Uterus (tissue), 2 donors: ENCODE results near the gene RLN3.

Experiments used
- CTCF ChIP-seq, 4 experiments: fragments of 200-600 bp in 2 of 4; fragments of 450-650 bp in 2 of 4; sonication (generic) in 2 of 4; IDR thresholded peaks; one replicate each; pipeline ENCODE4 v1.5.1; 2016 to 2019; ENCODE audit warnings: antibody characterized with exemption in 4 of 4, mild to moderate bottlenecking in 2 of 4, moderate library complexity in 1 of 4
- POLR2A ChIP-seq, 2 donors: fragments of 450-650 bp; IDR thresholded peaks; one replicate each; pipeline ENCODE4 v1.6.1; 2016; ENCODE audit warnings: antibody characterized with exemption in 2 of 2, mild to moderate bottlenecking in 1 of 2, moderate library complexity in 1 of 2

DNA sequence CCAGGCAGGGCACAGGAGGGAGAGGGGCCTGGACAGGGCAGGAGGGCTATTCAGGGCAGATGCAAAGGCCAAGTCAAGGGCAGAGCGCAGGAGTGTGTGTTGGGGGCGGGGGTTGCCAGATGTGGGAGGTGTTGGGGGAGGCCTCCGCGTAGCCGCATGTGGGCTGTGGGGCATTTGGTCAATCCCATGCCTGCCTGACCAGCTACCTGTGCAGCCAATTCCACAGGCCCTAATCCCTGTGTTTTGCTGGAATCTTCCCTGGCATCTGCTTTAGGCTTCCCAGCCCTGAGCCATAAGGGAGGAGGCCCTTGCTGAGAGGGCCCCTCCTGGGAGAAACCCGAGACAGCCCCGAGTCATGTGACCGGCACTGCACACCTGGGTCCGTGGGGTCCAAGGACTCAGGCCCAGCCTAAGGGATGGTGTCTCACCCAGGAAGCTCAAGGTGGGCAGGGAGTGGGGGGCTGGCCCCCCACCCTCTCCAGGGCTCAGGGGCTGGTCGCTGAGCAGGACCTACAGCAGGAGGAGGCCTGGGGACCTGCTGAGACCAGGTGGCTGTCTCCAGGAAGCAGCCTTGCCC is 42.1 kb upstream of the RLN3 start:
- TF ChIP-seq CTCF (IDR thresholded peaks at IDR 0.05) (no peak), POLR2A (IDR thresholded peaks at IDR 0.05) (no peak)
